K562 (cell line): ENCODE results near the gene PPP1R12B. TPM values are rescaled to one million over a fixed set of nuclear protein-coding genes. Genes with fewer than 3 reads are reported as not detected.
"Not testable (repeated sequence)": the region's sequence is repeated elsewhere in the genome, so short reads cannot be mapped to it uniquely, and the experiment has no call there.

Source experiments
- ATAC-seq: fragments of 200-7000 bp; cut with Tn5 transposase; 3 replicates; pipeline ENCODE4 v1.9.1; 2020; ENCODE audit warnings: moderate library complexity
- BruUV-seq: library from RNA; stranded (reverse); fragments of 400-500 nt; replicated peaks from 2 replicates; lab custom pipeline; 2021; lab: Mats Ljungman, UMichigan
- CTCF ChIA-PET: fragments of 300-600 bp; formaldehyde crosslinking; extraction: SDS; loops from one replicate; lab custom pipeline; 2021; ENCODE audit warnings: low intra/inter-chr PET ratio; lab: Yijun Ruan, JAX
- POLR2A ChIA-PET: fragments of 300-600, 350-650 bp; sonication (Branson Sonifier 250); formaldehyde crosslinking; extraction: SDS; loops from one replicate; lab custom pipeline; 2021; ENCODE audit warnings: antibody characterized with exemption, inconsistent platforms; lab: Yijun Ruan, JAX
- DNase-seq, 4 experiments: peaks; one replicate each; pipeline versions ENCODE4 v3.0.0 to v3.0.0-alpha.2; 2011 to 2018; ENCODE audit warnings: low spot score in 3 of 4, mixed read lengths in 3 of 4; ENCODE audit errors: extremely low read depth in 1 of 4
- FAIRE-seq: peaks from 2 replicates; lab custom pipeline; 2011; peaks lifted over from hg19 to GRCh38; lab: Jason Lieb, UNC
- H2AFZ ChIP-seq: 2 replicates; pipeline ENCODE4 v1.6.0; 2011; ENCODE audit warnings: low read depth, low read length, control low read depth, inconsistent platforms
- H3K27ac ChIP-seq: fragments of 200-600 bp; 3 replicates; pipeline ENCODE4 v1.8.0; 2011; ENCODE audit warnings: low read depth, mild to moderate bottlenecking, control low read depth, inconsistent platforms, low read length, moderate library complexity, mixed read lengths; ENCODE audit errors: extremely low read depth
- H3K27me3 ChIP-seq, 2 experiments: fragments of 300-600 bp in 1 of 2; 2 replicates in 1 of 2; 3 replicates in 1 of 2; pipeline versions ENCODE4 v1.6.0 to v1.8.0; 2011; ENCODE audit warnings: inconsistent platforms in 2 of 2, low read length in 2 of 2, mild to moderate bottlenecking in 1 of 2, mixed read lengths in 1 of 2, moderate library complexity in 1 of 2; ENCODE audit not compliant: control insufficient read depth in 2 of 2, insufficient read depth in 2 of 2
- H3K36me3 ChIP-seq: fragments of 300-600 bp; 3 replicates; pipeline ENCODE4 v1.8.0; 2011; ENCODE audit warnings: mild to moderate bottlenecking, low read length, inconsistent platforms; ENCODE audit not compliant: control insufficient read depth, insufficient read depth
- H3K4me1 ChIP-seq, 2 experiments: fragments of 200-600 bp in 1 of 2; replicated peaks in 1 of 2; 2 replicates in 1 of 2; 3 replicates in 1 of 2; pipeline versions ENCODE4 v1.5.1 to v1.8.0; 2011; ENCODE audit warnings: inconsistent platforms in 2 of 2, low read length in 2 of 2, mild to moderate bottlenecking in 1 of 2, mixed read lengths in 1 of 2, moderate library complexity in 1 of 2; ENCODE audit not compliant: control insufficient read depth in 2 of 2, insufficient read depth in 2 of 2
- H3K4me2 ChIP-seq: 2 replicates; pipeline ENCODE4 v1.6.1; 2011; ENCODE audit warnings: low read length, control low read depth, inconsistent platforms, mixed read lengths; ENCODE audit not compliant: insufficient read depth
- H3K4me3 ChIP-seq: fragments of 200-600 bp; sonication (generic), shearing (Covaris generic); 2 replicates; pipeline ENCODE4 v1.5.1; 2016; ENCODE audit warnings: control low read depth, inconsistent platforms
- H3K79me2 ChIP-seq: fragments of 200-600 bp; 3 replicates; pipeline ENCODE4 v1.8.0; 2011; ENCODE audit warnings: low read length, inconsistent platforms; ENCODE audit not compliant: control insufficient read depth, insufficient read depth
- H3K9ac ChIP-seq, 2 experiments: 2 replicates each; pipeline versions ENCODE4 v1.6.0 to v1.6.1; 2011; ENCODE audit warnings: low read depth in 2 of 2, low read length in 2 of 2, control low read depth in 1 of 2, inconsistent platforms in 1 of 2, mild to moderate bottlenecking in 1 of 2, mixed read lengths in 1 of 2; ENCODE audit not compliant: insufficient read depth in 1 of 2
- H3K9me1 ChIP-seq: one replicate; pipeline ENCODE4 v1.6.0; 2011; ENCODE audit warnings: inconsistent platforms, mild to moderate bottlenecking, low read length, moderate library complexity; ENCODE audit not compliant: control insufficient read depth, insufficient read depth
- H3K9me3 ChIP-seq: replicated peaks from 2 replicates; pipeline ENCODE4 v1.5.1; 2011; ENCODE audit warnings: low read depth, low read length, inconsistent platforms; ENCODE audit not compliant: control insufficient read depth, insufficient read depth
- H4K20me1 ChIP-seq: replicated peaks from 2 replicates; pipeline ENCODE4 v1.6.1; 2011; ENCODE audit warnings: low read length, inconsistent platforms, mixed read lengths; ENCODE audit not compliant: control insufficient read depth, insufficient read depth
- CBFA2T2 ChIP-seq: fragments of 450-650 bp; conservative IDR thresholded peaks from 2 replicates; pipeline ENCODE4 v1.6.1; 2017; ENCODE audit warnings: mild to moderate bottlenecking
- DACH1 ChIP-seq: fragments of 450-650 bp; IDR thresholded peaks from 2 replicates; pipeline ENCODE4 v1.6.1; 2018; ENCODE audit not compliant: partially characterized antibody
- ELF1 ChIP-seq: fragments of 200-800 bp; sonication (Bioruptor generic); IDR thresholded peaks from 2 replicates; pipeline ENCODE4 v1.6.1; 2016; ENCODE audit warnings: missing genetic modification characterization, missing compliant biosample characterization
- ESRRB ChIP-seq: fragments of 250-450 bp; sonication (Bioruptor Pico); IDR thresholded peaks from 2 replicates; pipeline ENCODE4 v1.5.0; 2020; ENCODE audit warnings: mild to moderate bottlenecking, moderate library complexity, borderline replicate concordance
- KDM2B ChIP-seq: fragments of 250-450 bp; sonication (Bioruptor Pico); IDR thresholded peaks from 2 replicates; pipeline ENCODE4 v1.8.0; 2021; ENCODE audit warnings: mild to moderate bottlenecking, moderate library complexity
- POLR3A ChIP-seq: IDR thresholded peaks from 2 replicates; pipeline ENCODE4 v1.6.1; 2011; ENCODE audit warnings: borderline replicate concordance, mild to moderate bottlenecking, moderate library complexity; ENCODE audit not compliant: insufficient read length, insufficient read depth; ENCODE audit errors: extremely low read depth
- SMC3 ChIP-seq: conservative IDR thresholded peaks from 2 replicates; pipeline ENCODE4 v1.6.1; 2011; ENCODE audit warnings: low read depth, low read length, improper control_type of control experiment; ENCODE audit not compliant: insufficient read depth
- ZNF280B ChIP-seq: fragments of 250-450 bp; sonication (Bioruptor Pico); IDR thresholded peaks from 2 replicates; pipeline ENCODE4 v1.5.1; 2021; ENCODE audit warnings: mild to moderate bottlenecking
- ZNF609 ChIP-seq: sonication (generic); formaldehyde crosslinking; IDR thresholded peaks from 2 replicates; pipeline ENCODE4 v1.8.1; 2023; ENCODE audit warnings: missing genetic modification reagents, mild to moderate bottlenecking, borderline replicate concordance
- WGBS: fragments of 100-300 bp; shearing (Covaris generic); methylation state at CpG from one replicate; pipeline ENCODE4 v1.1.6; 2016; ENCODE audit warnings: low coverage, mixed read lengths; ENCODE audit not compliant: insufficient coverage; ENCODE audit errors: missing lambda C conversion rate; 5-methylcytosine and 5-hydroxymethylcytosine counted together
- in situ Hi-C: fragments of 300-500 bp; cut with MboI; formaldehyde crosslinking; loops from 4 replicates; pipeline ENCODE4 v1.15.0; 2018; ENCODE audit warnings: inconsistent platforms, mixed read lengths
- intact Hi-C: fragments of 100-400 bp; cut with micrococcal nuclease; formaldehyde crosslinking; loops from 2 replicates; pipeline ENCODE4 v1.14.2; 2022
- polyA plus RNA-seq, 8 experiments: library from polyadenylated mRNA; depleted of rRNA in 4 of 8; stranded (reverse) in 5 of 8; unstranded in 3 of 8; fragments of >200 nt; fragmentation: Nextera tagmentation in 2 of 8; fragmentation: Illumina TruSeq in 1 of 8; extraction: Ambion mirVana in 2 of 8; extraction: Trizol in 1 of 8; gene quantifications; 2 replicates each; pipeline versions ENCODE4 v1.2.1 to v1.2.3, GENCODE V29; 2011 to 2014; ENCODE audit warnings: inconsistent platforms in 1 of 8, missing spikeins in 1 of 8
- total RNA-seq, 7 experiments: library from RNA; depleted of rRNA in 6 of 7; stranded (reverse); fragments of >200 nt in 6 of 7; fragmentation: Illumina TruSeq in 2 of 7; extraction: Trizol in 2 of 7; gene quantifications; 2 replicates each; pipeline versions ENCODE4 v1.2.1 to v1.2.3, GENCODE V29; 2011 to 2021; ENCODE audit warnings: low replicate concordance in 1 of 7

PPP1R12B gene
- total and polyA plus RNA-seq, 9 of the 15 experiments (the other 6 are each of a cell fraction or from before 2014, with no cell fraction given) = 0.73 to 16.9 (median 13.6) TPM

GRCh38 chr1:202603435-202603834 lies 254.9 kb downstream of the PPP1R12B start (continued):
- no peak for TF ChIP-seq ZNF609
- TF ChIP-seq ESRRB (CRISPR knock-in tag) = no peak
- TF ChIP-seq SMC3 = no peak
- TF ChIP-seq POLR3A = no peak
- TF ChIP-seq CBFA2T2 = no peak
- TF ChIP-seq ELF1 = no peak

GRCh38 chr1:202605515-202605914 lies 257.0 kb downstream of the PPP1R12B start:
- Histone ChIP-seq H3K27ac (no peak overlapping the region), H3K4me3 (no peak overlapping the region), H4K20me1 (0 out of 2 replicates have a peak, but pooled peaks cover 5% of the 10 kb centered on the region), H3K79me2 (no peaks in the 10 kb centered on the region), H3K4me1 (no peaks in the 10 kb centered on the region), H3K9me1 (no peaks in the 10 kb centered on the region), H3K4me2 (no peak overlapping the region), H3K9me3 (no peaks in the 10 kb centered on the region), H3K27me3 (peaks cover 0 to 5% of the 10 kb centered on the region in 2 experiments; a peak in 2 of 5 replicates), H3K9ac (no peak overlapping the region), H3K36me3 (no peaks in the 10 kb centered on the region), H2AFZ (no peak overlapping the region)
- no peak for TF ChIP-seq ZNF280B (CRISPR knock-in tag)
- no peak for TF ChIP-seq DACH1
- TF ChIP-seq KDM2B = no peak
- DNase-seq (no peak), ATAC-seq (no peak), FAIRE-seq (no peak)
- no TSS peak for BruUV-seq
- CTCF ChIA-PET = no interaction called here
- in situ Hi-C loops (no loop called here), intact Hi-C loops (loop anchor here (10.0 kb wide), 2 partner anchors 101 to 261 kb away; partner anchors contain the start of genes PPP1R12B and UBE2T)
- POLR2A ChIA-PET = no interaction called here
- WGBS = 0% methylated on average over 5 of the region's 5 CpGs

GRCh38 chr1:202612036-202612435 lies 263.5 kb downstream of the PPP1R12B start:
- FAIRE-seq, H3K27ac ChIP-seq, H3K4me3 ChIP-seq, DNase-seq, CTCF ChIA-PET, ATAC-seq, H3K4me1 ChIP-seq, H3K9me3 ChIP-seq, H3K4me2 ChIP-seq, in situ Hi-C loops, intact Hi-C loops, BruUV-seq, H3K9ac ChIP-seq, POLR2A ChIA-PET, H3K36me3 ChIP-seq, H2AFZ ChIP-seq, H4K20me1 ChIP-seq, H3K79me2 ChIP-seq, H3K9me1 ChIP-seq: not testable (repeated sequence)
- 1% methylated on average over 3 of the region's 3 CpGs for WGBS
- peaks cover 7 to 40% of the 10 kb centered on the region in 2 experiments; a peak in 3 of 5 replicates for H3K27me3 ChIP-seq
